H1 (cell line): ENCODE measurements around the gene SLC66A2. TPM values are rescaled to one million over a fixed set of nuclear protein-coding genes. Genes with fewer than 3 reads are reported as not detected.

Source experiments
- CTCF ChIA-PET: fragments of 300-600 bp; sonication (Branson Sonifier 250); formaldehyde crosslinking; loops from one replicate; lab custom pipeline; 2021; ENCODE audit not compliant: partially characterized antibody; lab: Charles Lee
- POLR2A ChIA-PET: fragments of 300-600 bp; sonication (Branson Sonifier 250); formaldehyde crosslinking; loops from one replicate; lab custom pipeline; 2021; ENCODE audit warnings: inconsistent platforms; ENCODE audit not compliant: partially characterized antibody; lab: Charles Lee
- DNase-seq, 2 experiments: peaks; one replicate each; pipeline versions ENCODE4 v3.0.0 to v3.0.0-alpha.2; 2010 to 2022; ENCODE audit warnings: low spot score in 2 of 2, low read depth in 1 of 2, mixed read lengths in 1 of 2
- FAIRE-seq: peaks from 2 replicates; lab custom pipeline; 2011; peaks lifted over from hg19 to GRCh38; lab: Jason Lieb, UNC
- H2AFZ ChIP-seq: 2 replicates; pipeline ENCODE4 v1.8.1; 2012; ENCODE audit warnings: low read length, inconsistent platforms
- H2AK5ac ChIP-seq: 2 replicates; pipeline ENCODE4 v1.6.1; 2013; ENCODE audit warnings: low read depth, low read length
- H2BK120ac ChIP-seq: replicated peaks from 2 replicates; pipeline ENCODE3; 2013; ENCODE audit warnings: low read depth, low read length, inconsistent platforms
- H2BK12ac ChIP-seq: 2 replicates; pipeline ENCODE4 v1.6.1; 2013; ENCODE audit warnings: low read depth, low read length
- H2BK15ac ChIP-seq: 2 replicates; pipeline ENCODE4 v1.6.1; 2013; ENCODE audit warnings: low read length
- H2BK20ac ChIP-seq: 2 replicates; pipeline ENCODE4 v1.6.1; 2013; ENCODE audit warnings: low read length
- H2BK5ac ChIP-seq: 2 replicates; pipeline ENCODE4 v1.6.1; 2013; ENCODE audit warnings: low read depth, low read length
- H3K14ac ChIP-seq: 2 replicates; pipeline ENCODE4 v1.6.1; 2013; ENCODE audit warnings: inconsistent platforms; ENCODE audit not compliant: insufficient read length
- H3K18ac ChIP-seq: 2 replicates; pipeline ENCODE4 v1.6.1; 2013; ENCODE audit warnings: low read length; ENCODE audit errors: extremely low read depth
- H3K23ac ChIP-seq: 2 replicates; pipeline ENCODE4 v1.6.1; 2013; ENCODE audit warnings: inconsistent platforms; ENCODE audit not compliant: insufficient read length
- H3K23me2 ChIP-seq: 2 replicates; pipeline ENCODE4 v1.6.1; 2013; ENCODE audit warnings: low read depth, low read length
- H3K27ac ChIP-seq: 2 replicates; pipeline ENCODE4 v1.6.1; 2011; ENCODE audit warnings: low read depth, low read length, inconsistent platforms
- H3K27me3 ChIP-seq, 4 experiments: replicated peaks in 1 of 4; 1 replicate in 1 of 4; 2 replicates in 3 of 4; pipeline versions ENCODE4 v1.6.1 to v1.8.1; 2011 to 2013; ENCODE audit warnings: low read length in 3 of 4, mild to moderate bottlenecking in 3 of 4, inconsistent platforms in 2 of 4, mixed read lengths in 2 of 4, moderate library complexity in 1 of 4; ENCODE audit not compliant: control insufficient read depth in 3 of 4, insufficient read depth in 3 of 4; ENCODE audit errors: extremely low read depth in 1 of 4
- H3K36me3 ChIP-seq, 4 experiments: 2 replicates each; pipeline versions ENCODE4 v1.6.1 to v1.8.1; 2011 to 2013; ENCODE audit warnings: mild to moderate bottlenecking in 4 of 4, low read length in 3 of 4, moderate library complexity in 2 of 4, control low read depth in 1 of 4, inconsistent platforms in 1 of 4; ENCODE audit not compliant: insufficient read depth in 4 of 4, control insufficient read depth in 2 of 4
- H3K4ac ChIP-seq: replicated peaks from 2 replicates; pipeline ENCODE3; 2013; ENCODE audit warnings: low read length, low read depth, mixed read lengths, inconsistent platforms; ENCODE audit not compliant: insufficient read length
- H3K4me1 ChIP-seq, 4 experiments: replicated peaks in 1 of 4; 1 replicate in 1 of 4; 2 replicates in 3 of 4; pipeline versions ENCODE4 v1.6.1 to v1.8.1; 2011 to 2013; ENCODE audit warnings: low read length in 3 of 4, inconsistent platforms in 2 of 4, mixed read lengths in 1 of 4; ENCODE audit not compliant: insufficient read depth in 4 of 4, control insufficient read depth in 3 of 4
- H3K4me2 ChIP-seq, 2 experiments: 2 replicates each; pipeline versions ENCODE4 v1.6.1 to v1.8.1; 2011 to 2013; ENCODE audit warnings: low read depth in 2 of 2, low read length in 2 of 2, control low read depth in 1 of 2, inconsistent platforms in 1 of 2, mild to moderate bottlenecking in 1 of 2; ENCODE audit not compliant: insufficient read depth in 1 of 2
- H3K4me3 ChIP-seq, 4 experiments: fragments of 200-600, 300-600 bp in 1 of 4; sonication (generic), shearing (Covaris generic), sonication (Bioruptor Twin) in 1 of 4; 2 replicates each; pipeline versions ENCODE4 v1.5.1 to v1.8.1; 2011 to 2016; ENCODE audit warnings: low read length in 4 of 4, low read depth in 3 of 4, control low read depth in 2 of 4, inconsistent platforms in 2 of 4, mild to moderate bottlenecking in 2 of 4, mixed read lengths in 1 of 4, moderate library complexity in 1 of 4; ENCODE audit not compliant: insufficient read depth in 2 of 4; ENCODE audit errors: extremely low read depth in 1 of 4
- H3K56ac ChIP-seq: replicated peaks from 2 replicates; pipeline ENCODE3; 2013; ENCODE audit warnings: low read depth, mild to moderate bottlenecking, mixed read lengths, low read length, inconsistent platforms; ENCODE audit not compliant: insufficient read length
- H3K79me1 ChIP-seq: 2 replicates; pipeline ENCODE4 v1.6.1; 2013; ENCODE audit warnings: low read depth, low read length, control low read depth
- H3K79me2 ChIP-seq, 2 experiments: 2 replicates each; pipeline versions ENCODE4 v1.6.1 to v1.8.1; 2012 to 2013; ENCODE audit warnings: low read length in 2 of 2, mild to moderate bottlenecking in 2 of 2, inconsistent platforms in 1 of 2; ENCODE audit not compliant: insufficient read depth in 2 of 2, control insufficient read depth in 1 of 2
- H3K9ac ChIP-seq, 4 experiments: replicated peaks in 1 of 4; 1 replicate in 1 of 4; 2 replicates in 3 of 4; pipeline versions ENCODE4 v1.6.1 to v1.8.1; 2011 to 2013; ENCODE audit warnings: low read depth in 3 of 4, low read length in 3 of 4, control low read depth in 2 of 4, mild to moderate bottlenecking in 2 of 4, moderate library complexity in 2 of 4, inconsistent platforms in 1 of 4; ENCODE audit errors: extremely low read depth in 1 of 4
- H3K9me3 ChIP-seq, 2 experiments: 2 replicates each; pipeline versions ENCODE4 v1.6.1 to v1.8.1; 2012 to 2013; ENCODE audit warnings: mild to moderate bottlenecking in 2 of 2, moderate library complexity in 2 of 2, control low read depth in 1 of 2, inconsistent platforms in 1 of 2, low read depth in 1 of 2, low read length in 1 of 2, mixed read lengths in 1 of 2; ENCODE audit not compliant: insufficient read depth in 2 of 2
- H4K20me1 ChIP-seq, 2 experiments: replicated peaks in 1 of 2; 2 replicates each; pipeline versions ENCODE3 to v1.8.1; 2011 to 2013; ENCODE audit warnings: inconsistent platforms in 2 of 2, low read length in 2 of 2, mild to moderate bottlenecking in 1 of 2; ENCODE audit not compliant: insufficient read depth in 2 of 2, control insufficient read depth in 1 of 2
- H4K5ac ChIP-seq: 2 replicates; pipeline ENCODE4 v1.6.1; 2013; ENCODE audit warnings: low read length, low read depth, mixed read lengths, inconsistent platforms; ENCODE audit not compliant: insufficient read length
- H4K8ac ChIP-seq: 2 replicates; pipeline ENCODE4 v1.8.0; 2013; ENCODE audit warnings: mild to moderate bottlenecking, moderate library complexity, low read length, inconsistent platforms; ENCODE audit not compliant: insufficient read depth; ENCODE audit errors: extremely low read depth
- H4K91ac ChIP-seq: replicated peaks from 2 replicates; pipeline ENCODE3; 2013; ENCODE audit warnings: low read length, mixed read lengths, inconsistent platforms; ENCODE audit not compliant: insufficient read length
- ASH2L ChIP-seq: fragments of 200-600, 300-600 bp; sonication (generic); IDR thresholded peaks from one replicate; pipeline ENCODE4 v1.7.1; 2017; ENCODE audit warnings: low read length
- BCL11A ChIP-seq, 2 experiments: IDR thresholded peaks; one replicate each; pipeline ENCODE4 v1.6.1; 2011; ENCODE audit warnings: low read depth in 2 of 2, low read length in 2 of 2, mild to moderate bottlenecking in 2 of 2
- E2F6 ChIP-seq: IDR thresholded peaks from 2 replicates; pipeline ENCODE4 v1.6.1; 2012; ENCODE audit warnings: inconsistent platforms
- EP300 ChIP-seq, 2 experiments: IDR thresholded peaks; 1 replicate in 1 of 2; 2 replicates in 1 of 2; pipeline ENCODE4 v1.6.1; 2011 to 2012; ENCODE audit warnings: low read depth in 2 of 2, low read length in 2 of 2, mild to moderate bottlenecking in 2 of 2, borderline replicate concordance in 1 of 2, inconsistent platforms in 1 of 2, moderate library complexity in 1 of 2
- EZH2 ChIP-seq: fragments of 200-600 bp; sonication (generic); IDR thresholded peaks from 2 replicates; pipeline ENCODE4 v1.7.1; 2012; ENCODE audit warnings: low read depth, mild to moderate bottlenecking, moderate library complexity, low read length, inconsistent platforms; ENCODE audit not compliant: severe bottlenecking
- NRF1 ChIP-seq: IDR thresholded peaks from 2 replicates; pipeline ENCODE4 v1.6.1; 2011; ENCODE audit warnings: mild to moderate bottlenecking, low read depth, low read length, improper control_type of control experiment
- PHF8 ChIP-seq: fragments of 200-600 bp; sonication (generic); conservative IDR thresholded peaks from 2 replicates; pipeline ENCODE4 v1.7.1; 2012; ENCODE audit warnings: low read depth, mild to moderate bottlenecking, inconsistent platforms, low read length, moderate library complexity
- POLR2AphosphoS5 ChIP-seq: IDR thresholded peaks from 2 replicates; pipeline ENCODE4 v1.6.1; 2011; ENCODE audit warnings: low read depth, low read length
- POU5F1 ChIP-seq: IDR thresholded peaks from 2 replicates; pipeline ENCODE4 v1.6.1; 2011; ENCODE audit warnings: low read depth, mild to moderate bottlenecking, low read length, moderate library complexity
- RFX5 ChIP-seq: IDR thresholded peaks from 2 replicates; pipeline ENCODE4 v1.6.1; 2011; ENCODE audit warnings: low read depth, low read length, improper control_type of control experiment, borderline replicate concordance
- RNF2 ChIP-seq: fragments of 200-900, 300-1000 bp; sonication (generic); IDR thresholded peaks from 2 replicates; pipeline ENCODE4 v1.7.1; 2016; ENCODE audit warnings: borderline replicate concordance, low read depth, mild to moderate bottlenecking, antibody characterized with exemption, low read length; ENCODE audit not compliant: poor library complexity, severe bottlenecking; ENCODE audit errors: missing control alignments
- TBP ChIP-seq: IDR thresholded peaks from 2 replicates; pipeline ENCODE4 v1.6.1; 2011; ENCODE audit warnings: low read depth, low read length, improper control_type of control experiment
- ZNF274 ChIP-seq: IDR thresholded peaks from 2 replicates; pipeline ENCODE4 v1.7.0; 2012; ENCODE audit warnings: low read length, borderline replicate concordance; ENCODE audit errors: extremely low read depth
- WGBS, 2 experiments: shearing (Covaris generic) in 1 of 2; methylation state at CpG; one replicate each; pipeline versions ENCODE4 v1.1.6 to v1.1.7; 2013 to 2015; ENCODE audit warnings: low lambda C conversion rate in 2 of 2, mixed read lengths in 2 of 2, inconsistent platforms in 1 of 2, low coverage in 1 of 2, missing lambda C conversion rate in 1 of 2; ENCODE audit not compliant: insufficient replicate concordance in 2 of 2, insufficient coverage in 1 of 2, insufficient read length in 1 of 2; ENCODE audit errors: extremely low coverage in 1 of 2, missing lambda C conversion rate in 1 of 2; 5-methylcytosine and 5-hydroxymethylcytosine counted together
- polyA plus RNA-seq, 7 experiments: library from polyadenylated mRNA; depleted of rRNA in 3 of 7; stranded (reverse) in 5 of 7; unstranded in 2 of 7; fragments of >200 nt in 5 of 7; fragments of 200-250 nt in 2 of 7; gene quantifications; 1 replicate in 5 of 7; 2 replicates in 1 of 7; 4 replicates in 1 of 7; pipeline versions ENCODE4 v1.2.1 to v1.2.3, GENCODE V29; 2011 to 2013; ENCODE audit warnings: missing spikeins in 2 of 7, mixed read lengths in 2 of 7
- total RNA-seq: library from RNA; stranded (reverse); fragmentation: NEBNext Ultra II Directional; extraction: Animal tissue kit (Norgen Biotek cat#: 25700); gene quantifications from 2 replicates; pipeline ENCODE4 v1.2.1, GENCODE V29; 2021

The SLC66A2 gene
- total and polyA plus RNA-seq, 2 of the 8 experiments (the other 6 are each of a cell fraction or from before 2014, with no cell fraction given), result 15.0 to 18.9 TPM

GRCh38 chr18:79971986-79972385 is 20.5 kb upstream of the SLC66A2 start:
- H3K23me2 ChIP-seq, result no peaks in the 10 kb centered on the region
- H4K91ac ChIP-seq, result no peak overlapping the region
- ChIA-PET CTCF (interaction anchor here (0.7 kb wide), 1 partner anchor 10 kb away, joined by 3 read pairs; no protein-coding TSS in a partner anchor), POLR2A (interaction anchor here (1.2 kb wide), 1 partner anchor 13 kb away, joined by 3 read pairs; no protein-coding TSS in a partner anchor)
- H3K27me3 ChIP-seq, result no peaks in the 10 kb centered on the region
- H3K4me1 ChIP-seq, result no peaks in the 10 kb centered on the region
- H3K36me3 ChIP-seq, result peaks cover 0 to 39% (median 15%) of the 10 kb centered on the region in 4 experiments
- no peak overlapping the region for H2BK15ac ChIP-seq
- H2BK12ac ChIP-seq, result no peak overlapping the region
- H3K56ac ChIP-seq, result no peak overlapping the region
- H4K20me1 ChIP-seq, result peaks cover 12 to 16% of the 10 kb centered on the region in 2 experiments
- no peak overlapping the region for H2AK5ac ChIP-seq
- no peak overlapping the region for H3K18ac ChIP-seq
- H2BK5ac ChIP-seq, result no peak overlapping the region
- no peak overlapping the region for H4K5ac ChIP-seq
- peaks cover 0 to 36% of the 10 kb centered on the region in 2 experiments; a peak in 2 of 4 replicates for H3K79me2 ChIP-seq
- no peak for FAIRE-seq
- H3K4ac ChIP-seq, result no peak overlapping the region
- no peak overlapping the region for H3K23ac ChIP-seq
- H4K8ac ChIP-seq, result no peak overlapping the region; the same call in 1 of the 2 replicates
- H3K14ac ChIP-seq, result no peak overlapping the region
- no peak overlapping the region for H3K4me2 ChIP-seq
- DNase-seq, result no peak
- peaks cover 4% of the 10 kb centered on the region; the same call in 1 of the 2 replicates for H3K79me1 ChIP-seq
- no peak overlapping the region for H3K27ac ChIP-seq
- H3K9me3 ChIP-seq, result no peaks in the 10 kb centered on the region
- H2AFZ ChIP-seq, result no peak overlapping the region
- H3K4me3 ChIP-seq, result no peak overlapping the region
- H2BK20ac ChIP-seq, result no peak overlapping the region
- H3K9ac ChIP-seq, result no peak overlapping the region
- no peak overlapping the region for H2BK120ac ChIP-seq
- WGBS, 2 experiments, result 93% methylated on average over 9 of the region's 9 CpGs; no CpG with 5 or more reads in 1 of the 2 experiments
- TF ChIP-seq ZNF274, result no peak
- no peak for TF ChIP-seq TBP
- no peak for TF ChIP-seq RNF2
- no peak for TF ChIP-seq NRF1
- TF ChIP-seq PHF8, result no peak
- TF ChIP-seq RFX5, result no peak
- no peak for TF ChIP-seq E2F6
- no peak for TF ChIP-seq EZH2
- no peak for TF ChIP-seq POLR2AphosphoS5
- no peak for TF ChIP-seq BCL11A (IDR thresholded peaks at IDR 0.05; ENCODE audit: low read depth in 2 of 2, low read length in 2 of 2)
- TF ChIP-seq ASH2L, result no peak
- TF ChIP-seq EP300 (IDR thresholded peaks at IDR 0.05; ENCODE audit: borderline replicate concordance in 1 of 2, low read depth in 2 of 2, low read length in 2 of 2), result no peak
- TF ChIP-seq POU5F1, result no peak
